HG03196 (cell line): ENCODE measurements around the gene RARS2.

Experiments used
- ATAC-seq: cut with Tn5 transposase; IDR thresholded peaks from one replicate; pipeline ENCODE4 v1.9.1; 2021; ENCODE audit not compliant: unreplicated experiment

RARS2 gene

GRCh38 chr6:87574237-87574804 lies 15.5 kb downstream of the RARS2 start:
- ATAC-seq: no peak

- no peak for ATAC-seq
Measured at GRCh38 chr6:87573307-87574024, 16.3 kb downstream of the RARS2 start.

GRCh38 chr6:87572883-87573282 lies 16.9 kb downstream of the RARS2 start:
- no peak for ATAC-seq

- no peak for ATAC-seq
Measured at GRCh38 chr6:87572021-87572420, 17.8 kb downstream of the RARS2 start.

- no peak for ATAC-seq
Measured at GRCh38 chr6:87561017-87561416, 28.8 kb downstream of the RARS2 start.

GRCh38 chr6:87558446-87558845 lies 31.3 kb downstream of the RARS2 start:
- no peak for ATAC-seq

- no peak for ATAC-seq
Measured at GRCh38 chr6:87555506-87555905, 34.3 kb downstream of the RARS2 start.

- no peak for ATAC-seq
Measured at GRCh38 chr6:87553159-87553765, 36.5 kb downstream of the RARS2 start.

GRCh38 chr6:87551799-87552198 lies 38.0 kb downstream of the RARS2 start:
- no peak for ATAC-seq

GRCh38 chr6:87544474-87544735 lies 45.4 kb downstream of the RARS2 start:
- ATAC-seq: no peak

GRCh38 chr6:87543696-87544473 lies 45.9 kb downstream of the RARS2 start:
- no peak for ATAC-seq

GRCh38 chr6:87541744-87542143 lies 48.0 kb downstream of the RARS2 start:
- no peak for ATAC-seq

- ATAC-seq: no peak
Measured at GRCh38 chr6:87541041-87541440, 48.7 kb downstream of the RARS2 start.

GRCh38 chr6:87540539-87540938 lies 49.2 kb downstream of the RARS2 start:
- ATAC-seq: no peak

- ATAC-seq: no peak
Measured at GRCh38 chr6:87539554-87539953, 50.2 kb downstream of the RARS2 start.

- no peak for ATAC-seq
Measured at GRCh38 chr6:87538510-87539260, 51.1 kb downstream of the RARS2 start.

GRCh38 chr6:87534377-87535047 lies 55.3 kb downstream of the RARS2 start:
- no peak for ATAC-seq

- no peak for ATAC-seq
Measured at GRCh38 chr6:87529221-87529620, 60.6 kb downstream of the RARS2 start.

- ATAC-seq: no peak
Measured at GRCh38 chr6:87522686-87523085, 67.1 kb downstream of the RARS2 start.

GRCh38 chr6:87518453-87518852 lies 71.3 kb downstream of the RARS2 start:
- no peak for ATAC-seq

- no peak for ATAC-seq
Measured at GRCh38 chr6:87514831-87515230, 75.0 kb downstream of the RARS2 start.
